ENCODE results near the gene PKD2. TPM values are rescaled to one million over a fixed set of nuclear protein-coding genes. Genes with fewer than 3 reads are reported as not detected.

The PKD2 gene
- total RNA-seq, 1 experiment from 2014 or later = 12.9 TPM

DNA sequence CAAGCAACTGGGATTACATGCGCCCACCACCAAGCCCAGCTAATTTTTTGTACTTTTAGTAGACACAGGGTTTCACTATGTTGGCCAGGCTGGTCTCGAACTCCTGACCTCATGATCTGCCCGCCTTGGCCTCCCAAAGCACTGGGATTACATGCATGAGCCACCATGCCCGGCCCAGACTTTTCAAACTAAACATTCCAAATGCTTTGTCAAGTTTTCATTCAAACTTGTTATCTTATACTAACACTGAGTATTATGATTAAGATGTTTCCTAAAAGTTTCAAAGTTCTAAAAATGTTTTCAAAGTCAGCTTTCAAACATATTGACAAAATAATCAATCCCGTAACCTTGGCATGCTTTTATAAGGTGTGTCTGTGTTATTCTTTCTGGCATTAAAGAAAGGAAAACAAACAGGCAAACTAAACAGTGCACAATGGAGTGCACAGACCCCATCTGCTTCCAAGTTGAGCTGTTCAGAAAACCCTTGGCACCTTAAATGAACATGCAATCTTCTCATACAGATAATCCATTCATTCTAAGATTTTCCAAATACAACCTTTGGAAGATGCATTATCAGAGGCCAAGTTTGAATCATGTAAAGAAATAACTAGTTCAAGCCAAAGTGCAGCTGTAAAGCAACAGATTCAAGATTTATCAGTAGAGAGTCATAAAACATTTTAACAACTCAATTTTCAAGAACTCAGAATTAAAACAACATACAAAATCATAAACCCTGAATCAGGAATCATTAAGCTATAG is 101.9 kb downstream of the PKD2 start:
- Histone ChIP-seq H3F3A (ENCODE audit: low read length, unreplicated experiment) (no peaks in the 10 kb centered on the region), H3K27me3 (ENCODE audit: low read length) (no peaks in the 10 kb centered on the region), H3K4me2 (ENCODE audit: low read length) (no peak overlapping the region), H3K79me2 (ENCODE audit: low read length) (no peaks in the 10 kb centered on the region), H3K4me1 (ENCODE audit: insufficient read depth, low read length) (peaks cover 44% of the 10 kb centered on the region), H3K9me2 (replicated peaks; ENCODE audit: low read length) (no peaks in the 10 kb centered on the region), H3K36me3 (ENCODE audit: low read depth, low read length) (no peaks in the 10 kb centered on the region), H3K27ac (ENCODE audit: low read length) (no peak overlapping the region), H3K4me3 (ENCODE audit: low read length) (no peak overlapping the region), H4K20me1 (ENCODE audit: low read length) (no peaks in the 10 kb centered on the region), H3K9me3 (ENCODE audit: low read length) (no peaks in the 10 kb centered on the region), H3K9ac (ENCODE audit: low read length) (no peak overlapping the region), H2AFZ (ENCODE audit: low read length) (no peak overlapping the region)
- no peak for DNase-seq
- TF ChIP-seq CTCF (conservative IDR thresholded peaks at IDR 0.05; ENCODE audit: low read depth, low read length) = no peak
- TF ChIP-seq EZH2phosphoT487 (IDR thresholded peaks at IDR 0.05; ENCODE audit: borderline replicate concordance, low read length) = no peak
- TF ChIP-seq EZH2 (IDR thresholded peaks at IDR 0.05; ENCODE audit: low read length, unreplicated experiment) = no peak
- intact Hi-C loops (cut with micrococcal nuclease) = loop anchor here (5.0 kb wide), 1 partner anchor 33 kb away; no protein-coding TSS in a partner anchor
- ATAC-seq = no peak
- ChIA-PET CTCF (no interaction called here), POLR2A (ENCODE audit: unreplicated experiment) (no interaction called here)
- no TSS peak for BruUV-seq (replicated peaks)

DNA sequence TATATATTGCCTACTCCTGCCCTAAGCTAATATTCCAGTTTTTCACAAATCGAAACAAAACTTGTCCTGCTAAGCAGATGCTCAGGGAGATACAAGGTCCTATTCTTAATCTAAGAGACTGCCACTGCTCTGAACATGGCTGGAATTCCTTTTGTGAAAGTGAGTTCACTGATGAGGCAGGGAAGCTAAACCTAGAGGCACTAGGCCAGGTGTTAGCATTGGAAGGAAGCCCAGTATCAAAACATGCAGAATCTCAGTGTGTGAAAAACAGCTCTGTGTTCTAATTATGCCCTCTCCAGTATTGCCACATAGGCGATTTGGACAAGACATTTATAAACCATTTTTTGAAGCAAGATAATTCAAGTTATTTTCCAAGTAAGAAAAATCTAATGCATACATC is 103.4 kb downstream of the PKD2 start:
- Histone ChIP-seq H3K4me1 (ENCODE audit: insufficient read depth, low read length) (peaks cover 29% of the 10 kb centered on the region), H3K9me3 (ENCODE audit: low read length) (no peaks in the 10 kb centered on the region), H3F3A (ENCODE audit: low read length, unreplicated experiment) (no peaks in the 10 kb centered on the region), H3K79me2 (ENCODE audit: low read length) (no peaks in the 10 kb centered on the region), H3K27ac (ENCODE audit: low read length) (no peak overlapping the region), H3K4me3 (ENCODE audit: low read length) (no peak overlapping the region), H3K36me3 (ENCODE audit: low read depth, low read length) (no peaks in the 10 kb centered on the region), H3K4me2 (ENCODE audit: low read length) (no peak overlapping the region), H2AFZ (ENCODE audit: low read length) (no peak overlapping the region), H4K20me1 (ENCODE audit: low read length) (no peaks in the 10 kb centered on the region), H3K9ac (ENCODE audit: low read length) (no peak overlapping the region), H3K9me2 (replicated peaks; ENCODE audit: low read length) (no peaks in the 10 kb centered on the region), H3K27me3 (ENCODE audit: low read length) (no peaks in the 10 kb centered on the region)
- ChIA-PET CTCF (no interaction called here), POLR2A (ENCODE audit: unreplicated experiment) (interaction anchor here (0.5 kb wide), 1 partner anchor 34 kb away, joined by 5 read pairs; no protein-coding TSS in a partner anchor)
- no peak for DNase-seq
- no peak for ATAC-seq
- TF ChIP-seq CTCF (conservative IDR thresholded peaks at IDR 0.05; ENCODE audit: low read depth, low read length) = no peak
- no peak for TF ChIP-seq EZH2 (IDR thresholded peaks at IDR 0.05; ENCODE audit: low read length, unreplicated experiment)
- TF ChIP-seq EZH2phosphoT487 (IDR thresholded peaks at IDR 0.05; ENCODE audit: borderline replicate concordance, low read length) = no peak
- no TSS peak for BruUV-seq (replicated peaks)
- intact Hi-C loops (cut with micrococcal nuclease) = no loop called here

- no peaks in the 10 kb centered on the region for H3K36me3 ChIP-seq (ENCODE audit: low read depth, low read length)
- no peak for TF ChIP-seq CTCF (conservative IDR thresholded peaks at IDR 0.05; ENCODE audit: low read depth, low read length)
- no peak for TF ChIP-seq EZH2 (IDR thresholded peaks at IDR 0.05; ENCODE audit: low read length, unreplicated experiment)
- no peak for TF ChIP-seq EZH2phosphoT487 (IDR thresholded peaks at IDR 0.05; ENCODE audit: borderline replicate concordance, low read length)
- H2AFZ ChIP-seq (ENCODE audit: low read length) = no peak overlapping the region
- no peaks in the 10 kb centered on the region for H3F3A ChIP-seq (ENCODE audit: low read length, unreplicated experiment)
- H3K27me3 ChIP-seq (ENCODE audit: low read length) = no peaks in the 10 kb centered on the region
- H3K79me2 ChIP-seq (ENCODE audit: low read length) = no peaks in the 10 kb centered on the region
- no peak overlapping the region for H3K9ac ChIP-seq (ENCODE audit: low read length)
- no peaks in the 10 kb centered on the region for H4K20me1 ChIP-seq (ENCODE audit: low read length)
- H3K9me2 ChIP-seq (replicated peaks; ENCODE audit: low read length) = no peaks in the 10 kb centered on the region
- H3K27ac ChIP-seq (ENCODE audit: low read length) = no peak overlapping the region
- peaks cover 11% of the 10 kb centered on the region; the same call in 1 of the 2 replicates for H3K4me1 ChIP-seq (ENCODE audit: insufficient read depth, low read length)
- ChIA-PET CTCF (no interaction called here), POLR2A (ENCODE audit: unreplicated experiment) (no interaction called here)
- H3K4me3 ChIP-seq (ENCODE audit: low read length) = no peak overlapping the region
- H3K9me3 ChIP-seq (ENCODE audit: low read length) = no peaks in the 10 kb centered on the region
- intact Hi-C loops (cut with micrococcal nuclease) = no loop called here
- DNase-seq (no peak), ATAC-seq (no peak)
- H3K4me2 ChIP-seq (ENCODE audit: low read length) = no peak overlapping the region
- no TSS peak for BruUV-seq (replicated peaks)
Measured at GRCh38 chr4:88112856-88113255, 105.4 kb downstream of the PKD2 start.
